CD4-positive, alpha-beta T cell treated with Interleukin-2 at 100 ng/mL for 4 hours (primary cell): ENCODE measurements around the gene GPS2.
A peak's percentile ranks its signal among the peaks of the same experiment; 100 is the strongest.

Experiments
- DNase-seq: peaks from one replicate; pipeline ENCODE4 v3.0.0-alpha.2; 2020; ENCODE audit warnings: low spot score

The GPS2 gene

GRCh38 chr17:7293159-7293558, 22.0 kb downstream of the GPS2 start:
- no peak for DNase-seq

- no peak for DNase-seq
Observed at GRCh38 chr17:7292729-7293128, 22.4 kb downstream of the GPS2 start.

GRCh38 chr17:7292194-7292593, 23.0 kb downstream of the GPS2 start:
- no peak for DNase-seq

- DNase-seq: no peak
Observed at GRCh38 chr17:7290685-7291084, 24.5 kb downstream of the GPS2 start.

GRCh38 chr17:7290166-7290565, 25.0 kb downstream of the GPS2 start:
- DNase-seq: no peak

- no peak for DNase-seq
Observed at GRCh38 chr17:7289256-7290032, 25.7 kb downstream of the GPS2 start.

- no peak for DNase-seq
Observed at GRCh38 chr17:7285679-7286078, 29.5 kb downstream of the GPS2 start.

GRCh38 chr17:7284911-7285310, 30.2 kb downstream of the GPS2 start:
- DNase-seq: no peak

- no peak for DNase-seq
Observed at GRCh38 chr17:7283471-7284216, 31.5 kb downstream of the GPS2 start.

- DNase-seq: no peak
Observed at GRCh38 chr17:7282752-7283321, 32.3 kb downstream of the GPS2 start.

GRCh38 chr17:7281953-7282751, 33.0 kb downstream of the GPS2 start:
- DNase-seq: no peak

GRCh38 chr17:7281074-7281952, 33.8 kb downstream of the GPS2 start, which contains the start of gene SLC2A4:
TSS of gene SLC2A4 (plus strand) at chr17:7281718. CDS start at chr17:7281935, 217 bp downstream.
- DNase-seq: peak; percentile 82

- peak; percentile 89 for DNase-seq
Observed at GRCh38 chr17:7280519-7281073, 34.6 kb downstream of the GPS2 start.

GRCh38 chr17:7279448-7279847, 35.7 kb downstream of the GPS2 start:
- no peak for DNase-seq

GRCh38 chr17:7266784-7267183, 48.4 kb downstream of the GPS2 start:
- no peak for DNase-seq

- DNase-seq: no peak
Observed at GRCh38 chr17:7263801-7264078, 51.4 kb downstream of the GPS2 start.

GRCh38 chr17:7262935-7263800, 52.0 kb downstream of the GPS2 start:
- DNase-seq: no peak
